Spleen (tissue), 11 donors: ENCODE data around the gene RGS6. TPM values are rescaled to one million over a fixed set of nuclear protein-coding genes. Genes with fewer than 3 reads are reported as not detected.

Experiments used
- DNase-seq: peaks from one replicate; pipeline ENCODE4 v3.0.0-alpha.2; 2020
- H3K27ac ChIP-seq, 8 donors: fragments of 200-600 bp; sonication (generic) in 7 of 8; 1 replicate in 4 of 8; 2 replicates in 4 of 8; pipeline versions ENCODE4 v1.5.0 to v1.8.0; 2016 to 2021; ENCODE audit warnings: inconsistent platforms in 4 of 8, mild to moderate bottlenecking in 4 of 8, moderate library complexity in 1 of 8
- H3K27me3 ChIP-seq, 7 donors: fragments of 200-600 bp; sonication (generic) in 6 of 7; replicated peaks in 1 of 7; 1 replicate in 4 of 7; 2 replicates in 3 of 7; pipeline versions ENCODE4 v1.5.0 to v1.8.0; 2016 to 2021; ENCODE audit warnings: inconsistent platforms in 3 of 7, mild to moderate bottlenecking in 1 of 7
- H3K36me3 ChIP-seq, 6 donors: fragments of 200-600 bp; sonication (generic) in 5 of 6; 1 replicate in 4 of 6; 2 replicates in 2 of 6; pipeline versions ENCODE4 v1.5.0 to v1.8.0; 2016 to 2021; ENCODE audit warnings: inconsistent platforms in 2 of 6
- H3K4me1 ChIP-seq, 6 donors: fragments of 200-600 bp; sonication (generic) in 5 of 6; 1 replicate in 3 of 6; 2 replicates in 3 of 6; pipeline versions ENCODE4 v1.5.0 to v1.8.0; 2016 to 2021; ENCODE audit warnings: inconsistent platforms in 3 of 6
- H3K4me3 ChIP-seq, 8 donors: fragments of 200-600 bp; sonication (generic) in 7 of 8; 1 replicate in 4 of 8; 2 replicates in 4 of 8; pipeline versions ENCODE4 v1.5.0 to v1.8.0; 2016 to 2021; ENCODE audit warnings: inconsistent platforms in 4 of 8, mild to moderate bottlenecking in 4 of 8, moderate library complexity in 2 of 8
- H3K9me3 ChIP-seq, 8 donors: fragments of 200-600 bp; sonication (generic) in 7 of 8; 1 replicate in 4 of 8; 2 replicates in 4 of 8; pipeline versions ENCODE4 v1.5.0 to v1.8.0; 2016 to 2021; ENCODE audit warnings: inconsistent platforms in 4 of 8
- POLR2A ChIP-seq, 3 donors: fragments of 450-650 bp; IDR thresholded peaks; one replicate each; pipeline ENCODE4 v1.5.1; 2017; ENCODE audit warnings: antibody characterized with exemption in 3 of 3, mild to moderate bottlenecking in 1 of 3
- POLR2AphosphoS5 ChIP-seq, 3 donors: sonication (generic); formaldehyde crosslinking; IDR thresholded peaks; one replicate each; pipeline ENCODE4 v1.5.1; 2017; ENCODE audit warnings: antibody characterized with exemption in 3 of 3
- WGBS, 5 donors: extraction: QIAGEN DNeasy Blood & Tissue Kit in 3 of 5; methylation state at CpG; one replicate each; pipeline versions ENCODE4 v1.1.5 to v1.1.7; 2013 to 2018; 5-methylcytosine and 5-hydroxymethylcytosine counted together
- intact Hi-C: fragments of 100-400 bp; cut with DNase I; formaldehyde crosslinking; loops from one replicate; pipeline ENCODE4 v1.15.0; 2023; ENCODE audit warnings: low total_unique reads
- polyA plus RNA-seq, 3 donors: library from polyadenylated mRNA; stranded (reverse); fragments of 200-250 nt; gene quantifications; one replicate each; pipeline ENCODE4 v1.2.1, GENCODE V29; 2013
- total RNA-seq, 7 donors: library from RNA; depleted of rRNA in 3 of 7; stranded (reverse); fragments of >200 nt in 3 of 7; fragmentation: NEBNext Ultra II Directional in 4 of 7; extraction: Animal tissue kit (Norgen Biotek cat#: 25700) in 4 of 7; gene quantifications; one replicate each; pipeline versions ENCODE4 v1.1.0 to v1.2.1, GENCODE V29; 2016 to 2021
- TF ChIP-seq, protein P1 (sequence below), 11 experiments: fragments of 200-600 bp in 7 of 11; fragments of 450-650 bp in 4 of 11; sonication (generic) in 4 of 11; IDR thresholded peaks in 8 of 11; conservative IDR thresholded peaks in 3 of 11; 1 replicate in 7 of 11; 2 replicates in 4 of 11; pipeline versions ENCODE4 v1.4.0 to v1.8.0; 2016 to 2021; ENCODE audit warnings: antibody characterized with exemption in 11 of 11, inconsistent platforms in 4 of 11, mild to moderate bottlenecking in 1 of 11
- donor health status: healthy with polysubstance abuse.
- donor health status: DM: no; HTN: no; CAD: no; lungs with moderate emphysema.
- donor health status: DM: no; HTN: no; CAD: no.
- donor health status: Bipolar disorder and iron deficiency.
- donor health status: healthy.
- donor health status: DM: no; HTN: no; CAD: no.
- donor health status: DM: yes; HTN: yes; CAD: no.

RGS6 gene
- total and polyA plus RNA-seq, 10 donors: 0.20 to 8.1 (median 2.3) TPM

GRCh38 chr14:72492196-72492595 is 560.0 kb downstream of the RGS6 start:
- TF ChIP-seq, protein P1, sequence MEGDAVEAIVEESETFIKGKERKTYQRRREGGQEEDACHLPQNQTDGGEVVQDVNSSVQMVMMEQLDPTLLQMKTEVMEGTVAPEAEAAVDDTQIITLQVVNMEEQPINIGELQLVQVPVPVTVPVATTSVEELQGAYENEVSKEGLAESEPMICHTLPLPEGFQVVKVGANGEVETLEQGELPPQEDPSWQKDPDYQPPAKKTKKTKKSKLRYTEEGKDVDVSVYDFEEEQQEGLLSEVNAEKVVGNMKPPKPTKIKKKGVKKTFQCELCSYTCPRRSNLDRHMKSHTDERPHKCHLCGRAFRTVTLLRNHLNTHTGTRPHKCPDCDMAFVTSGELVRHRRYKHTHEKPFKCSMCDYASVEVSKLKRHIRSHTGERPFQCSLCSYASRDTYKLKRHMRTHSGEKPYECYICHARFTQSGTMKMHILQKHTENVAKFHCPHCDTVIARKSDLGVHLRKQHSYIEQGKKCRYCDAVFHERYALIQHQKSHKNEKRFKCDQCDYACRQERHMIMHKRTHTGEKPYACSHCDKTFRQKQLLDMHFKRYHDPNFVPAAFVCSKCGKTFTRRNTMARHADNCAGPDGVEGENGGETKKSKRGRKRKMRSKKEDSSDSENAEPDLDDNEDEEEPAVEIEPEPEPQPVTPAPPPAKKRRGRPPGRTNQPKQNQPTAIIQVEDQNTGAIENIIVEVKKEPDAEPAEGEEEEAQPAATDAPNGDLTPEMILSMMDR (IDR thresholded peaks at IDR 0.05 in 8 of 11, conservative IDR thresholded peaks at IDR 0.05 in 3 of 11): no peak
- TF ChIP-seq POLR2A (IDR thresholded peaks at IDR 0.05): no peak
- no peak for TF ChIP-seq POLR2AphosphoS5 (IDR thresholded peaks at IDR 0.05)
- H3K27me3 ChIP-seq: no peaks in the 10 kb centered on the region
- no peaks in the 10 kb centered on the region for H3K4me1 ChIP-seq
- 91 to 97% (median 92%) methylated on average over 5 of the region's 5 CpGs for WGBS, 5 donors
- no peak for DNase-seq
- no peaks in the 10 kb centered on the region for H3K36me3 ChIP-seq
- intact Hi-C loops: no loop called here
- H3K4me3 ChIP-seq: no peak overlapping the region
- peaks cover 0 to 35% (median 17%) of the 10 kb centered on the region in 8 donors for H3K9me3 ChIP-seq
- H3K27ac ChIP-seq: no peak overlapping the region

GRCh38 chr14:72495668-72496067 is 563.4 kb downstream of the RGS6 start:
- H3K9me3 ChIP-seq: peaks cover 0 to 19% (median 10%) of the 10 kb centered on the region in 8 donors
- 0 to 18% (median 5%) methylated on average over 1 of the region's 1 CpG for WGBS, 5 donors
- no peak for TF ChIP-seq POLR2AphosphoS5 (IDR thresholded peaks at IDR 0.05)
- no peak for TF ChIP-seq POLR2A (IDR thresholded peaks at IDR 0.05)
- TF ChIP-seq, protein P1 (IDR thresholded peaks at IDR 0.05 in 8 of 11, conservative IDR thresholded peaks at IDR 0.05 in 3 of 11): no peak
- no peaks in the 10 kb centered on the region for H3K27me3 ChIP-seq
- H3K27ac ChIP-seq: no peak overlapping the region
- H3K4me3 ChIP-seq: no peak overlapping the region
- intact Hi-C loops: no loop called here
- DNase-seq: no peak
- H3K4me1 ChIP-seq: no peaks in the 10 kb centered on the region
- H3K36me3 ChIP-seq: no peaks in the 10 kb centered on the region

DNA sequence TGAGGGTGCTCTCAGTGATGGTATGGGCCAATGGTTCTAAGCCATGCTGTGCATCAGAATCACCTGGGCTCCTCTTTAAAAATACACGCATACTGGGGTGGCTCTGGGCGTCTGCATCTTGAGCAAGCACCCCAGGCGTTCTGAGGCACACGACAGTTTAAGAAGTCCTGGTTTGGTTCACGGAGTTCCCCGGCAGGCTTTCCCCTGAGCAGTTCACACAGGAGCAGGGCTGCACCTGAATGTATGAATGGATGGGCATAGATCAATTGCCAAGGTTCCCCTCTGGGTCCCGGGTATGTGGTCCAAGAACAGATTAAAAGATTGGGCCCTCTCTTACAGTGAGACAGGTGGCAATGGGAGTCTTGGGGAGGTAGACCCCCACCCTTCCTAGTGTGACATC is 566.4 kb downstream of the RGS6 start:
- Histone ChIP-seq H3K36me3 (no peaks in the 10 kb centered on the region), H3K4me1 (no peaks in the 10 kb centered on the region), H3K27ac (no peak overlapping the region), H3K4me3 (no peak overlapping the region), H3K27me3 (no peaks in the 10 kb centered on the region), H3K9me3 (peaks cover 0 to 17% (median 8%) of the 10 kb centered on the region in 8 donors)
- TF ChIP-seq POLR2A (IDR thresholded peaks at IDR 0.05) (no peak), POLR2AphosphoS5 (IDR thresholded peaks at IDR 0.05) (no peak)
- TF ChIP-seq, protein P1 (IDR thresholded peaks at IDR 0.05 in 8 of 11, conservative IDR thresholded peaks at IDR 0.05 in 3 of 11): no peak
- no peak for DNase-seq
- intact Hi-C loops: no loop called here
- whole genome bisulfite sequencing, 5 donors: 86 to 96% (median 93%) methylated on average over 7 of the region's 7 CpGs

DNA sequence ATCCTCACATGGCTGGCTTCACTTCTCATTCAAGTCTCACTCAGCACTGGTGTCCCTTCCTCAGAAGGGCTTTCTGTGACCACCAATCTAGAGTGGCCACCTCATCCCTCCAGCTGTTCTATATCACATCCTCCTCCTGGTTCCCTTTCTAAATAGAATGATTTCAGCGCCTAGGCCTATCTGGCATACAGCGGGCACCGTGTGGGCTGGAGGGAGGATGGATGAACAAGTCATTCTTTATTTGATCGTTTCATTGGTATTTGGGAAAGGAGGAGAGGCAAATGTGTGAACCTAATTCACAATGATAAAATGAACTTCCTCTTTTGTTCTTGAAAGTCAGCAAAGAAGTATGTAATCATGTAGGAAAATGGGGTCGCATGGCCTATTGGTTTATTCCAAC is 567.5 kb downstream of the RGS6 start:
- peaks cover 0 to 17% (median 4%) of the 10 kb centered on the region in 8 donors for H3K9me3 ChIP-seq
- H3K4me1 ChIP-seq: no peaks in the 10 kb centered on the region
- H3K36me3 ChIP-seq: no peaks in the 10 kb centered on the region
- intact Hi-C loops: no loop called here
- H3K27ac ChIP-seq: no peak overlapping the region
- no peak overlapping the region for H3K4me3 ChIP-seq
- DNase-seq: no peak
- WGBS, 5 donors: 69 to 80% (median 73%) methylated on average over 5 of the region's 5 CpGs
- H3K27me3 ChIP-seq: no peaks in the 10 kb centered on the region
- TF ChIP-seq, protein P1 (IDR thresholded peaks at IDR 0.05 in 8 of 11, conservative IDR thresholded peaks at IDR 0.05 in 3 of 11): no peak
- no peak for TF ChIP-seq POLR2A (IDR thresholded peaks at IDR 0.05)
- no peak for TF ChIP-seq POLR2AphosphoS5 (IDR thresholded peaks at IDR 0.05)
